ENCODE measurements around the gene PCGF3.
A peak's percentile ranks its signal among the peaks of the same experiment; 100 is the strongest.

The PCGF3 gene

DNA sequence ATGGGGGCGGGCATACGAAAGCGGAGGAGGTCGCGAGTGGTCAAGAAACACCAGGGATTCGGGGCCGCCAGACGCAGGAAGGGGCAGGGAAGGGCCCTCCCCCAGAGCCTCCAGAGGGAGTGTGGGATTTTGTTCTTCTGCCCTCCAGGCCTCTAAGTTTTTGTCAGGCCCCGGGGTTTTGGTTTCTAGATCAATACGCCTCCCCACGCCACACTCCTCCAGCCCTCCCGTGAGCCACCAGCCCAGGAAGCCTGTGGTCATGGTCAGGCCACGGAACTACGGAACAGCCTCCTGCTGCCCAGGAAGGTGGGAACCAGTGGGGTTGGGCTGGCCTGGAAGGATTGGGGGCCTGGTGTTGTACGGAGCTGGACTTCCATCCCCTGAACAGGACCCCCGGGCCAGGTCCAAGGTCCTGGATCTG lies 81.9 kb downstream of the PCGF3 start:
- H3K9ac ChIP-seq (ENCODE audit: insufficient read length, low read depth) = no peak overlapping the region
- TF ChIP-seq ZNF274 (IDR thresholded peaks at IDR 0.05; ENCODE audit: low read depth, low read length) = no peak
- no peak for TF ChIP-seq SUZ12 (IDR thresholded peaks at IDR 0.05; ENCODE audit: extremely low read depth, insufficient read depth, insufficient read length)
- peaks cover 29% of the 10 kb centered on the region for H3K27me3 ChIP-seq (ENCODE audit: insufficient read depth, insufficient read length)
- H3K4me3 ChIP-seq (ENCODE audit: insufficient read length, low read depth) = no peak overlapping the region
- H3K9me3 ChIP-seq (ENCODE audit: insufficient read depth, low read length) = no peaks in the 10 kb centered on the region
- DNase-seq (ENCODE audit: low read depth, low spot score) = no peak
- no peaks in the 10 kb centered on the region for H3K36me3 ChIP-seq (ENCODE audit: insufficient read depth, insufficient read length, low read length)
- peaks cover 41% of the 10 kb centered on the region for H3K4me1 ChIP-seq (ENCODE audit: insufficient read depth, insufficient read length)

DNA sequence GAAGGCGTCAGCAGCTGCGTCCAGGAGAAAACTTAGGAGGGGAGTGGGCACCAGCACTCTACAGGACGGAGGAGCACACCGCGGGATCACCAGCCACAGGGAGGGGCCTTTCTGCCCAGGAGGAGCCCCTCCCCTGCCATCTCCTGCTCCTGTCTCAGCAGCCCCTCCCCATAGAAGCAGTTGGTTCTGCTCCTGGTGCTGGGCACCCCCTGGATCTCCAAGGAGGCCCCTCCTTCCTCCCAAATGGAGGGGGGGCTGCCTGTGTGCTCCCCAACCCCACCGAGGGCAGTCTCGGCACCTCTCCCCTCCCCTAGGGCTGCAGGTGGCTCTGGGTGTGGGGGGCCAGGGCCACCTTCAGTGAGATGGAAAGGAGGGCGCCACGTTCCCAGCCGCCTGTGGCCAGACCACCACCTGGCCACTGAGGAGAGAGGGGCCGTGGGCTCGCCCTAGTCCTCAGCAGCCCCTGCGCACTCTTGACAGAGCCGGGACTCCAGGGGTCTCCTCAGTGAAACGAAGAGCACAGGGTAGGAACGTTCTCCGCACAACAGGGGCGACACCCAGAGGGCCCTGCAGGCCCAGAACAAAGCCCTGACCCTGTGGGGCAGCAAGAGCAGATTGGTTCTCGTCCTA lies 82.5 kb downstream of the PCGF3 start:
- TF ChIP-seq ZNF274 (IDR thresholded peaks at IDR 0.05; ENCODE audit: low read depth, low read length) (no peak), SUZ12 (IDR thresholded peaks at IDR 0.05; ENCODE audit: extremely low read depth, insufficient read depth, insufficient read length) (no peak), YY1 (IDR thresholded peaks at IDR 0.05; ENCODE audit: insufficient read depth, insufficient read length) (no peak)
- H3K9ac ChIP-seq (ENCODE audit: insufficient read length, low read depth) = no peak overlapping the region
- peaks cover 34% of the 10 kb centered on the region for H3K27me3 ChIP-seq (ENCODE audit: insufficient read depth, insufficient read length)
- H3K4me1 ChIP-seq (ENCODE audit: insufficient read depth, insufficient read length) = peaks cover 44% of the 10 kb centered on the region
- no peaks in the 10 kb centered on the region for H3K36me3 ChIP-seq (ENCODE audit: insufficient read depth, insufficient read length, low read length)
- no peaks in the 10 kb centered on the region for H3K9me3 ChIP-seq (ENCODE audit: insufficient read depth, low read length)
- H3K4me3 ChIP-seq (ENCODE audit: insufficient read length, low read depth) = no peak overlapping the region
- no peak for DNase-seq (ENCODE audit: low read depth, low spot score)

DNA sequence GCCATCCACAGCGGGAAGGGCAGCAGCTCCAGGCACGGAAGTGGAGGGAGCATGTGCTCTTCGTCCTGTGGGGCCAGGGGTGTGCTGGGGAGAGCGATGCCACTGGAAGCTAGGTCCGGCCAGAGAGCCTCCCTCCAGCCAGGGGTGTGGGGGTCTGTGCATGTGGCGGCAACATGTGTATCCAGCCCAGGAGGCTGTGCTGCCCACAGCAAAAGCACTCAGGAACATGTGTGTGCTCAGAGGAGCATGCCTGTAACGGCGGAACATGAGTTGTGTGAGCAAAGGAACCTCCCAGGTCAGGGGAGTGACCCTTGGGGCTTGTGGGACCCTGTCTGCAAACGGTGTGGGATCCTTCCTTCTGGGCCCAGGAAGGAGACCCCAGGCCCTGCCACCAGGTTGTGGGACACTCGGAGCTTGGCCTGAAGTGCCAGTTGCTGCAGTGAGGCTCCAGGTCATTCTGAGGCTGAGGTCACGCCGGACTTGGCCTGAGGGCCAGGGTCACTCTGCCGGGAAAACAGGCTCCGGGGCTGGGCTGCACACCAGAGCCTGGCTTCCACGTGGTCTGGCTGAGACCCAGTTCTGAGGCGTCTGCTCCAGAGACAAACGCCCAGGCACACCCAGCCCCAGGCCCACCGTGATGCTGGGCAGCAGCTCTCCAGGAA lies 83.1 kb downstream of the PCGF3 start:
- Histone ChIP-seq H3K36me3 (ENCODE audit: insufficient read depth, insufficient read length, low read length) (no peaks in the 10 kb centered on the region), H3K4me1 (ENCODE audit: insufficient read depth, insufficient read length) (peaks cover 45% of the 10 kb centered on the region), H3K9me3 (ENCODE audit: insufficient read depth, low read length) (no peaks in the 10 kb centered on the region), H3K4me3 (ENCODE audit: insufficient read length, low read depth) (no peak overlapping the region), H3K9ac (ENCODE audit: insufficient read length, low read depth) (no peak overlapping the region), H3K27me3 (ENCODE audit: insufficient read depth, insufficient read length) (peaks cover 35% of the 10 kb centered on the region)
- TF ChIP-seq ZNF274 (IDR thresholded peaks at IDR 0.05; ENCODE audit: low read depth, low read length) (no peak), YY1 (IDR thresholded peaks at IDR 0.05; ENCODE audit: insufficient read depth, insufficient read length) (no peak), SUZ12 (IDR thresholded peaks at IDR 0.05; ENCODE audit: extremely low read depth, insufficient read depth, insufficient read length) (no peak)
- no peak for DNase-seq (ENCODE audit: low read depth, low spot score)

DNA sequence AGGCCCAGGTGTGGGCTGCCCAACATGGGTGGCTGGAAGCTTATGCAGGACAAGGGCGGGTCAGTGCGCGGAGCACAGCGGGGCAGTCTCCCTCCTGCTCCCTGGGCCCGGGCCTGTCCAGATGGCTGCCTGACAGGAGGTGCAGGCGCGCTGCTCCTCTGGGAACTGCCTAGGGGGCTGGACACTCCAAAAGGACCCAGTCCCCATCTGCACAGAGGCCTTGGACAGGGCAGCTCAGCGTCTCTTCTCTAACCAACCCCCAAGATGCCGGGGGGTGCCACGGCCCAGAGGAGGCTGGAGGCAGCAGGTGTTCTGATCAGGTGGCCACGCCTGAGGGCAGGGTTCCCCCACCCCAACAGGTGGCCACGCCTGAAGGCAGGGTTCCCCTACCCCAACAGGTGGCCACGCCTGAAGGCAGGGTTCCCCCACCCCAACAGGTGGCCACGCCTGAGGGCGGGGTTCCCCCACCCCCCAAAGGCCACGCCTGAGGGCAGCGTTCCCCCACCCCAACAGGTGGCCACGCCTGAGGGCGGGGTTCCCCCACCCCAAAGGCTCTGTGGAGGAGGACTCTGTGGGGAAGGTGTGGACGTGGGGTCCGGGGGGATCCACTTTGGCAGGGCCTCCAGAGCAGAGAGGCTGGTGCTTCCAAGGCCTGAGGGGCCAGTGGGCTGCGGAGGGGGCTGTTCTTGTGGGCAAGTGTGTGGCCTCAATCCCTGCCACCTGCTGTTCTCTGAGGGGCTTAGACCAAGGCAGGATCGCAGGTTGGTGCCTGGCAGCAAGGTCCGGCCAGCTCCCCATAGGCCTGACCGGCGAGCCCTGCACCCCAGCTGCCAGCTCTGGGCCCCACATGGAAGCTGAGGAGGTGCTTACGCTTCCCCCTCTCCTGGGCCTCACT lies 84.2 kb downstream of the PCGF3 start:
- no peak for DNase-seq (ENCODE audit: low read depth, low spot score)
- Histone ChIP-seq H3K4me3 (ENCODE audit: insufficient read length, low read depth) (no peak overlapping the region), H3K4me1 (ENCODE audit: insufficient read depth, insufficient read length) (peaks cover 48% of the 10 kb centered on the region), H3K9ac (ENCODE audit: insufficient read length, low read depth) (peak overlapping the region; percentile 10), H3K9me3 (ENCODE audit: insufficient read depth, low read length) (no peaks in the 10 kb centered on the region), H3K36me3 (ENCODE audit: insufficient read depth, insufficient read length, low read length) (no peaks in the 10 kb centered on the region), H3K27me3 (ENCODE audit: insufficient read depth, insufficient read length) (peaks cover 37% of the 10 kb centered on the region)
- TF ChIP-seq YY1 (IDR thresholded peaks at IDR 0.05; ENCODE audit: insufficient read depth, insufficient read length) = no peak
- no peak for TF ChIP-seq ZNF274 (IDR thresholded peaks at IDR 0.05; ENCODE audit: low read depth, low read length)
- no peak for TF ChIP-seq SUZ12 (IDR thresholded peaks at IDR 0.05; ENCODE audit: extremely low read depth, insufficient read depth, insufficient read length)

DNA sequence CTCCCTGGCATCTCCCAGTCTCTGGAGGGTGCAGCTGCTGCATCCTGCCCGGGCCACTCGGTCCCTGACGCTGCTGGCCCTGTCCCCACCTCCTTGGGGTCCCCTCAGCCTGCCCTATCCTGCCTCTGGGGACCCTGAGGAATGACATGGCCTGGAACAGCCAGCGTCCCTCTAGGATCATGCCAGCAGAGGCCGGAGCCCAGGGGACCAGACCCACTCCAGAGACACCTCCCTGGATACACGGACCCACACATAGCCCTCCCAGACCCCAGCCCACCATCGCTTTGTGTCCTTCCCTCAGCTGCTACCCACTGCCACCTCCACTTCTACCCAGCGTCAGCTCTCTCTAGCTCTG lies 84.8 kb downstream of the PCGF3 start:
- DNase-seq (ENCODE audit: low read depth, low spot score) = no peak
- H3K4me3 ChIP-seq (ENCODE audit: insufficient read length, low read depth) = no peak overlapping the region
- no peaks in the 10 kb centered on the region for H3K9me3 ChIP-seq (ENCODE audit: insufficient read depth, low read length)
- peaks cover 45% of the 10 kb centered on the region for H3K4me1 ChIP-seq (ENCODE audit: insufficient read depth, insufficient read length)
- peaks cover 37% of the 10 kb centered on the region for H3K27me3 ChIP-seq (ENCODE audit: insufficient read depth, insufficient read length)
- peak overlapping the region; percentile 10 for H3K9ac ChIP-seq (ENCODE audit: insufficient read length, low read depth)
- H3K36me3 ChIP-seq (ENCODE audit: insufficient read depth, insufficient read length, low read length) = no peaks in the 10 kb centered on the region
- TF ChIP-seq YY1 (IDR thresholded peaks at IDR 0.05; ENCODE audit: insufficient read depth, insufficient read length) (no peak), ZNF274 (IDR thresholded peaks at IDR 0.05; ENCODE audit: low read depth, low read length) (no peak)

DNA sequence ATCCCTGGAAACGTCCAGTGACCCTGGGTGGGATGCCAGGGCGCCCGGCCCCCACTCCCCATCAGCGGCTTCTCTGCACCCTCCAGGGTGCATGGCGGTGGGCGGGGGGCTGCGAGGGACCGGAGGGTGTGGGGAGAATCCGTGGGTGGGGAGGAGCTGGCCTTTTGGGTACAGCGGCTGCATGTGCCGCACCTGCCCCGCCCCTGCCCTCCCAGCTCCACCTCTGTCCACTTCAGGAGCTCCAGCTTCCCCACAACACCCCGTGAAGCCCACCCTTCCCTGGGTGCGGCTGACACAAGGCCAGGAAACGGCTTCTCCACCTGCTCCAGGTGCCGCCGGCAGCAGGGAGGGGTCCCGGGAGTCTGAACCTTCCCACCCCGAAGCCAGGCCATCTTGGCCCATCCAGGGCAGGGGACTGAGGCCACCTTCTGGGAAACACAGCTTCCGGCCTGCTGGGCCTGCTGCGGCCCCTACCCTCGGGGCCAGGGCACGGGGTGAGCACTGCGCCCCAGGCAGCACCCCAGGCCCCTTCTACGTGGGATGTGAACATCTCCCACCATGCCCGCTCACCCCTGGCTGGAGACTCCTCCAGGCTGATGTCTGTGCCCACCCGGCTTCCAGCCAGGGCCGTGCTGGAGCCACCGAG lies 85.7 kb downstream of the PCGF3 start:
- Histone ChIP-seq H3K36me3 (ENCODE audit: insufficient read depth, insufficient read length, low read length) (no peaks in the 10 kb centered on the region), H3K27me3 (ENCODE audit: insufficient read depth, insufficient read length) (peaks cover 44% of the 10 kb centered on the region), H3K9me3 (ENCODE audit: insufficient read depth, low read length) (no peaks in the 10 kb centered on the region), H3K4me3 (ENCODE audit: insufficient read length, low read depth) (no peak overlapping the region), H3K9ac (ENCODE audit: insufficient read length, low read depth) (no peak overlapping the region), H3K4me1 (ENCODE audit: insufficient read depth, insufficient read length) (peaks cover 44% of the 10 kb centered on the region)
- TF ChIP-seq ZNF274 (IDR thresholded peaks at IDR 0.05; ENCODE audit: low read depth, low read length) = no peak
- TF ChIP-seq SUZ12 (IDR thresholded peaks at IDR 0.05; ENCODE audit: extremely low read depth, insufficient read depth, insufficient read length) = no peak
- no peak for TF ChIP-seq YY1 (IDR thresholded peaks at IDR 0.05; ENCODE audit: insufficient read depth, insufficient read length)
- DNase-seq (ENCODE audit: low read depth, low spot score) = no peak
